Measurements from ENCODE around the gene PIK3R1.

- TF ChIP-seq CTCF (IDR thresholded peaks at IDR 0.05) (peak; percentile 53 to 77 (median 68)), POLR2A (IDR thresholded peaks at IDR 0.05) (no peak)
These were observed 70.5 kb downstream of the PIK3R1 start for GRCh38 chr5:68285851-68286611.
